Measurements from ENCODE around the gene CD1E. TPM values are rescaled to one million over a fixed set of nuclear protein-coding genes. Genes with fewer than 3 reads are reported as not detected.
"Not testable (repeated sequence)": the region's sequence is repeated elsewhere in the genome, so short reads cannot be mapped to it uniquely, and the experiment has no call there.

Gene CD1E
- total and polyA plus RNA-seq, 2 donors = 0.69 to 1.0 TPM

- Histone ChIP-seq H3K27ac (ENCODE audit: low read depth) (no peak overlapping the region), H3K4me1 (ENCODE audit: insufficient read depth) (no peaks in the 10 kb centered on the region), H3K4me3 (ENCODE audit: low read depth, low read length) (no peak overlapping the region), H3K36me3 (ENCODE audit: insufficient read depth) (no peaks in the 10 kb centered on the region)
- WGBS = 56% methylated on average over 2 of the region's 2 CpGs
- DNase-seq (ENCODE audit: extremely low spot score) = no peak
These were observed 19.0 kb upstream of the CD1E start for GRCh38 chr1:158334526-158335212.

DNA sequence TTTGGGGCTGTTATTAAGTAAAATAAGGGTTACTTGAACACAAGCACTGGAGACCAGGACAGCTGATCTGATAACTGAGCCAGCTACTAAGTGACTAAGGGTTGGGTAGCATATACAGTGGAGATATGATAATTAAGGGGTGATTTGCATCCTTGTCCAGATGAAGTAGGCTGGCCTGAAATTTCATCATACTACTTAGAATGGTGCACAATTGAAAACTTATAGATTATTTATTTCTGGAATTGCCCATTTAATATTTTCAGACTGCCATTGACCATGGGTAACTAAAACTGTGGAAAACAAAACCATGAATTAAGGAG, 18.5 kb upstream of the CD1E start:
- Histone ChIP-seq H3K36me3 (ENCODE audit: insufficient read depth) (no peaks in the 10 kb centered on the region), H3K4me1 (ENCODE audit: insufficient read depth) (no peaks in the 10 kb centered on the region)
- no peak for DNase-seq (ENCODE audit: extremely low spot score)

GRCh38 chr1:158336413-158336812, 17.3 kb upstream of the CD1E start:
- WGBS = 69% methylated on average over 7 of the region's 7 CpGs
- DNase-seq (ENCODE audit: extremely low spot score); H3K27ac ChIP-seq (ENCODE audit: low read depth); H3K36me3 ChIP-seq (ENCODE audit: insufficient read depth); H3K4me1 ChIP-seq (ENCODE audit: insufficient read depth); H3K4me3 ChIP-seq (ENCODE audit: low read depth, low read length): not testable (repeated sequence)

More for the DNA sequence above, 18.5 kb upstream of the CD1E start:
- Histone ChIP-seq H3K27ac (ENCODE audit: low read depth) (no peak overlapping the region), H3K4me3 (ENCODE audit: low read depth, low read length) (no peak overlapping the region)

GRCh38 chr1:158348946-158349345, 4.7 kb upstream of the CD1E start:
- H3K4me3 ChIP-seq (ENCODE audit: low read depth, low read length); H3K36me3 ChIP-seq (ENCODE audit: insufficient read depth); H3K27ac ChIP-seq (ENCODE audit: low read depth); DNase-seq (ENCODE audit: extremely low spot score); H3K4me1 ChIP-seq (ENCODE audit: insufficient read depth): not testable (repeated sequence)
- WGBS = 96% methylated on average over 24 of the region's 24 CpGs

DNA sequence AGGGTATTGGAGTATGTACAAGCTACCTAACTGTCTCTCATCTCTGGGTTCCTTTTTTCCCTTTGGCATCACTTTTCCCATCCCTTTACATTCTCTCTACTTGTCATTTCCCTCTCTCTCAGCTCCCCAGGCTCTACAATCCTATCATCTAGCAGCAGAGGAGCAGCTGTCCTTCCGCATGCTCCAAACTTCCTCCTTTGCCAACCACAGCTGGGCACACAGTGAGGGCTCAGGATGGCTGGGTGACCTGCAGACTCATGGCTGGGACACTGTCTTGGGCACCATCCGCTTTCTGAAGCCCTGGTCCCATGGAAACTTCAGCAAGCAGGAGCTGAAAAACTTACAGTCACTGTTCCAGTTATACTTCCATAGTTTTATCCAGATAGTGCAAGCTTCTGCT, 561 bp downstream of the CD1E start:
- 82% methylated on average over 2 of the region's 2 CpGs for WGBS
- no peaks in the 10 kb centered on the region for H3K4me1 ChIP-seq (ENCODE audit: insufficient read depth)
- H3K4me3 ChIP-seq (ENCODE audit: low read depth, low read length) = no peak overlapping the region
- no peak overlapping the region for H3K27ac ChIP-seq (ENCODE audit: low read depth)
- DNase-seq (ENCODE audit: extremely low spot score) = no peak
- H3K36me3 ChIP-seq (ENCODE audit: insufficient read depth) = no peaks in the 10 kb centered on the region

DNA sequence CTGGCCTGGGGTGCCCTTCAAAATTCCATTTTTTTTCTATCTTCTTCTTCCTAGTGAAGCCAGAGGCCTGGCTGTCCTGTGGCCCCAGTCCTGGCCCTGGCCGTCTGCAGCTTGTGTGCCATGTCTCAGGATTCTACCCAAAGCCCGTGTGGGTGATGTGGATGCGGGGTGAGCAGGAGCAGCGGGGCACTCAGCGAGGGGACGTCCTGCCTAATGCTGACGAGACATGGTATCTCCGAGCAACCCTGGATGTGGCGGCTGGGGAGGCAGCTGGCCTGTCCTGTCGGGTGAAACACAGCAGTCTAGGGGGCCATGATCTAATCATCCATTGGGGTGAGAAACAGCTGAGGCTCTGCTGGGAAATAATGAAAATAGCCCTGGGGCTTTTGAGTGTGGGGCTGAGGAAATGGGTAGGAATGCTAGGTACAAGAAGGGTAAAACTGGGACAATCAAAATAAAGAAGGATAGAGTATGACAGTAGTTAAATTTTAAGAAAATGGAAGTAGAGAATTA, 2.1 kb downstream of the CD1E start:
- Histone ChIP-seq H3K27ac (ENCODE audit: low read depth) (no peak overlapping the region), H3K4me1 (ENCODE audit: insufficient read depth) (no peaks in the 10 kb centered on the region), H3K36me3 (ENCODE audit: insufficient read depth) (no peaks in the 10 kb centered on the region), H3K4me3 (ENCODE audit: low read depth, low read length) (no peak overlapping the region)
- no peak for DNase-seq (ENCODE audit: extremely low spot score)
- 88% methylated on average over 10 of the region's 10 CpGs for WGBS

DNA sequence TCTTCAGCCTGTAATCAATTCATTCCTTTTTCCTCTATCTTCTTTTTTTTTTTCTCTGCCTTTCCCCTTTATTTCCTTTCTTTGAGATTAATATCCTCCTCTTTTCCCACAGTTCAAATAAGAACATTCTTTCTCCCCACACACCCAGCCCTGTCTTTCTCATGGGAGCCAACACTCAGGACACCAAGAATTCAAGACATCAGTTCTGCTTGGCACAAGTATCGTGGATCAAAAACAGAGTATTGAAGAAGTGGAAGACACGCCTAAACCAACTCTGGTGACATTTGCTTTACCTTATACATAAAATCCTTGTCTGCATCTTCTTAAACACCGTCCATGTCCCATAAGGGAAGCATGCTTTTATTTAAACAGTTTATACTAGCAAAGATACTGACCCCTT, 2.9 kb downstream of the CD1E start:
- no peaks in the 10 kb centered on the region for H3K36me3 ChIP-seq (ENCODE audit: insufficient read depth)
- no peak overlapping the region for H3K4me3 ChIP-seq (ENCODE audit: low read depth, low read length)
- H3K4me1 ChIP-seq (ENCODE audit: insufficient read depth) = no peaks in the 10 kb centered on the region
- 53% methylated on average over 3 of the region's 3 CpGs for WGBS
- DNase-seq (ENCODE audit: extremely low spot score) = no peak
- no peak overlapping the region for H3K27ac ChIP-seq (ENCODE audit: low read depth)

GRCh38 chr1:158357441-158357840, 3.7 kb downstream of the CD1E start:
- Histone ChIP-seq H3K27ac (ENCODE audit: low read depth) (no peak overlapping the region), H3K4me1 (ENCODE audit: insufficient read depth) (no peaks in the 10 kb centered on the region), H3K4me3 (ENCODE audit: low read depth, low read length) (no peak overlapping the region), H3K36me3 (ENCODE audit: insufficient read depth) (no peaks in the 10 kb centered on the region)
- DNase-seq (ENCODE audit: extremely low spot score) = no peak
- WGBS = 87% methylated on average over 1 of the region's 1 CpG

DNA sequence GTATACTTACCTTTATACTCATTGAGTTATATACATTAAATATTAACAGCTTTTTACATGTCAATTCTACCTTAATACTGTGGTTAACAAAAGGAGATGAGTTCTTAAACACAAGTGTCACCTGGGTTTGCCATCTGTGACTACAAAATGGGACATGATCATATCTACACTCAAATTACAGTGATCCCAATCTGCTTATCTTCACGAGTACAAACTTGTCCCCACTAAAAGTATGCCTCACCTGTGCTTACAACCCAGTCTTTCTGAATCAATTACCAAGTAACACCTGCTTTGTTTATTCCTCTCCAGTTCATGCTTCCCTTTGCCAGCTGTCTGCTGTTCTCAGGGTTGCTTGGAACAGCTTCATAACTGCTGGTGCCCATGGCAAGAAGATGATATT, 8.8 kb downstream of the CD1E start:
- Histone ChIP-seq H3K27ac (ENCODE audit: low read depth) (no peak overlapping the region), H3K4me3 (ENCODE audit: low read depth, low read length) (no peak overlapping the region), H3K36me3 (ENCODE audit: insufficient read depth) (no peaks in the 10 kb centered on the region), H3K4me1 (ENCODE audit: insufficient read depth) (no peaks in the 10 kb centered on the region)
- DNase-seq (ENCODE audit: extremely low spot score) = no peak
- 38% methylated on average over 1 of the region's 1 CpG for WGBS

DNA sequence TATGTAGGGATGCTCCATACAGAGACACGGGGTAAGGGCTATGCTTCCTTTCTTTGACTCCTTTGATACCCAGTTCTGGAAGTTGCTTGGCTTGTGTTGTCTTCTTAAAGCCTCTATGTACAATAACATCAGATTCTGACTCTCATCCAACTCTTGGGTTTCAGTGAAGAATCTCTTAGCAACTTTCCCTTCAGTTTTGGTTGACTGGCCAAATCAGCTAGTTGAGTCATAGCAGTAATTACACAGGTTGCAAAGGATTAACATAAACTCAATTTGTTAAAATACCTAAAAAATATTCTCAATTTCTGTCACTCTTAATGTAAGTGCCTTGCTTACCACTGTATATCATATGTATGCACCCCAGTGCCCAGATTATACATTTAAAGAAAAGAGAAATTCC, 9.2 kb downstream of the CD1E start:
- 61% methylated on average over 1 of the region's 1 CpG for WGBS
- Histone ChIP-seq H3K27ac (ENCODE audit: low read depth) (no peak overlapping the region), H3K4me3 (ENCODE audit: low read depth, low read length) (no peak overlapping the region), H3K36me3 (ENCODE audit: insufficient read depth) (no peaks in the 10 kb centered on the region), H3K4me1 (ENCODE audit: insufficient read depth) (no peaks in the 10 kb centered on the region)
- DNase-seq (ENCODE audit: extremely low spot score) = no peak

DNA sequence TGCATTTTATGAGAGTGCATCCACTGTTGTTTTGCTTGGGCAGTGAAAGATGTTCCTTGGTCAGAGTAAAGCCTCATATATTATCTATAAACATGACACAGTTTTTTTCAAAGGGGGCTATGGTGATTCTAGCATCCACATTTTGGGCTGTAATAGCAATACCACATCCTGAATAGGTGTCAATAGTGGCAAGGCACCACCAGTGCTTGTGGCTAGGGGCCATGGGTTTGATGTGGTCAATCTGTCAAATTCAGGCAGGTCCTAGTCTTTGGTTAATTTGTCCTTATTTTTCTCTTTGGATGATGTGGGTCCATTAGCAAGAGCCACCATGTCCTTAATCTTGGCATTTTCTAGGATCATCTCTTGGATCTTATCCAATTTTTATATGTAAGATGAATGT, 13.1 kb downstream of the CD1E start:
- no peak overlapping the region for H3K4me3 ChIP-seq (ENCODE audit: low read depth, low read length)
- H3K27ac ChIP-seq (ENCODE audit: low read depth) = no peak overlapping the region
- DNase-seq (ENCODE audit: extremely low spot score) = no peak
- no peaks in the 10 kb centered on the region for H3K4me1 ChIP-seq (ENCODE audit: insufficient read depth)
- H3K36me3 ChIP-seq (ENCODE audit: insufficient read depth) = no peaks in the 10 kb centered on the region

GRCh38 chr1:158371188-158371953, 17.7 kb downstream of the CD1E start:
- Histone ChIP-seq H3K27ac (ENCODE audit: low read depth) (no peak overlapping the region), H3K36me3 (ENCODE audit: insufficient read depth) (no peaks in the 10 kb centered on the region), H3K4me1 (ENCODE audit: insufficient read depth) (no peaks in the 10 kb centered on the region), H3K4me3 (ENCODE audit: low read depth, low read length) (no peak overlapping the region)
- WGBS = 69% methylated on average over 6 of the region's 6 CpGs
- no peak for DNase-seq (ENCODE audit: extremely low spot score)

- not testable (repeated sequence) for H3K36me3 ChIP-seq (ENCODE audit: insufficient read depth); H3K4me3 ChIP-seq (ENCODE audit: low read depth, low read length); DNase-seq (ENCODE audit: extremely low spot score); H3K27ac ChIP-seq (ENCODE audit: low read depth); H3K4me1 ChIP-seq (ENCODE audit: insufficient read depth)
- 96% methylated on average over 25 of the region's 25 CpGs for WGBS
These were observed 20.4 kb downstream of the CD1E start for GRCh38 chr1:158374101-158374500.

- Histone ChIP-seq H3K36me3 (ENCODE audit: insufficient read depth) (no peaks in the 10 kb centered on the region), H3K4me1 (ENCODE audit: insufficient read depth) (no peaks in the 10 kb centered on the region), H3K27ac (ENCODE audit: low read depth) (no peak overlapping the region), H3K4me3 (ENCODE audit: low read depth, low read length) (no peak overlapping the region)
- 78% methylated on average over 1 of the region's 1 CpG for WGBS
- DNase-seq (ENCODE audit: extremely low spot score) = no peak
These were observed 21.2 kb downstream of the CD1E start for GRCh38 chr1:158374860-158375259.
